ENCODE data around the gene ABCA4.

DNA sequence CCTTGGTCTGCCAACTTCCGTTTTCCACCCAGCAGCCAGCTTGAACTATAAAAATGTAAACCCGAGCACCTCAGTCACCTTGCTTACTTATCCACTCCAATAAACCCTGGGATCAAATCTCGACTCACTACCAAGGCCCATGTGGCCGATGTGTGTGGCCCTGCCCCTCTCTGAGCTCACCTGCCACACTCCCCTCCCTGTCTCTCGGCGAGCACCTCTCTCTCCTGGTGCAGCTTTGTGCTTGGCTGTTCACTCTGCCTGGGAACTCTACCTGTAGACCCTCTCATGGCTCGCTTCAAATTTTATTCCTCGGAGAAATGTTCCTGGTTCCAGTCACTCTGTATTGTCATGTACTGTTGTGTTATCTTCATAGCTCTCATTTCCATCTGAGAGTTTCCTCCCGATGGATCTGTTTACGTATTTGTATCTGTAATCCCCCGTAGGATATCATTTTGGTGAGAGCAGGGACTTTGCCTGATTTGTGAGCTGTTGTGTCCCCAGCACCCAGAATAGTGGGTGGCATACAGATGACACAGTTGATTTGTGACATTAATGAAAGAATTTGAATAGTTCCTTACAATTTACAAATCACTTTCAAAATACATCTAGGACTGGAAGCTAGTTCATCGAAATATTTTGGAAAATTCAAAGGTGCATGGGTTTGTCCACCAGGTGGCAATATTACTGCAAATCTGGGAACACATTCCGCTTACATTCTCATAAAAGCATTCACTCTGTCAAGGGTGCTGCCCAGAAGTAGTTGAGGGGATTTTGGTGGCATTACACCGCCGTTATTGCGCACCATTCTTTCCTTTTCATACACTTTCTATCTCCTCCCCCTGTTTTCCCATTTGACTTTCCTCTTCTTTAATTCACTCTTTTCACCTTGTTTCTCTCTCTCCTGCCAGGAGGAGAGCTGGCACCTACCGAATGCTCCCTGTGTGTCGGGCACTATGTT is 95.3 kb downstream of the ABCA4 start:
- TF ChIP-seq, protein P1, sequence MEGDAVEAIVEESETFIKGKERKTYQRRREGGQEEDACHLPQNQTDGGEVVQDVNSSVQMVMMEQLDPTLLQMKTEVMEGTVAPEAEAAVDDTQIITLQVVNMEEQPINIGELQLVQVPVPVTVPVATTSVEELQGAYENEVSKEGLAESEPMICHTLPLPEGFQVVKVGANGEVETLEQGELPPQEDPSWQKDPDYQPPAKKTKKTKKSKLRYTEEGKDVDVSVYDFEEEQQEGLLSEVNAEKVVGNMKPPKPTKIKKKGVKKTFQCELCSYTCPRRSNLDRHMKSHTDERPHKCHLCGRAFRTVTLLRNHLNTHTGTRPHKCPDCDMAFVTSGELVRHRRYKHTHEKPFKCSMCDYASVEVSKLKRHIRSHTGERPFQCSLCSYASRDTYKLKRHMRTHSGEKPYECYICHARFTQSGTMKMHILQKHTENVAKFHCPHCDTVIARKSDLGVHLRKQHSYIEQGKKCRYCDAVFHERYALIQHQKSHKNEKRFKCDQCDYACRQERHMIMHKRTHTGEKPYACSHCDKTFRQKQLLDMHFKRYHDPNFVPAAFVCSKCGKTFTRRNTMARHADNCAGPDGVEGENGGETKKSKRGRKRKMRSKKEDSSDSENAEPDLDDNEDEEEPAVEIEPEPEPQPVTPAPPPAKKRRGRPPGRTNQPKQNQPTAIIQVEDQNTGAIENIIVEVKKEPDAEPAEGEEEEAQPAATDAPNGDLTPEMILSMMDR (IDR thresholded peaks at IDR 0.05 in 2 of 3, conservative IDR thresholded peaks at IDR 0.05 in 1 of 3; ENCODE audit: borderline replicate concordance in 1 of 3, insufficient read depth in 1 of 3, low read depth in 2 of 3, low read length in 2 of 3), result peak; percentile 66 to 94 (median 84)
- TF ChIP-seq POLR2AphosphoS5 (IDR thresholded peaks at IDR 0.05; ENCODE audit: low read depth, low read length), result no peak
- TF ChIP-seq, protein P2, sequence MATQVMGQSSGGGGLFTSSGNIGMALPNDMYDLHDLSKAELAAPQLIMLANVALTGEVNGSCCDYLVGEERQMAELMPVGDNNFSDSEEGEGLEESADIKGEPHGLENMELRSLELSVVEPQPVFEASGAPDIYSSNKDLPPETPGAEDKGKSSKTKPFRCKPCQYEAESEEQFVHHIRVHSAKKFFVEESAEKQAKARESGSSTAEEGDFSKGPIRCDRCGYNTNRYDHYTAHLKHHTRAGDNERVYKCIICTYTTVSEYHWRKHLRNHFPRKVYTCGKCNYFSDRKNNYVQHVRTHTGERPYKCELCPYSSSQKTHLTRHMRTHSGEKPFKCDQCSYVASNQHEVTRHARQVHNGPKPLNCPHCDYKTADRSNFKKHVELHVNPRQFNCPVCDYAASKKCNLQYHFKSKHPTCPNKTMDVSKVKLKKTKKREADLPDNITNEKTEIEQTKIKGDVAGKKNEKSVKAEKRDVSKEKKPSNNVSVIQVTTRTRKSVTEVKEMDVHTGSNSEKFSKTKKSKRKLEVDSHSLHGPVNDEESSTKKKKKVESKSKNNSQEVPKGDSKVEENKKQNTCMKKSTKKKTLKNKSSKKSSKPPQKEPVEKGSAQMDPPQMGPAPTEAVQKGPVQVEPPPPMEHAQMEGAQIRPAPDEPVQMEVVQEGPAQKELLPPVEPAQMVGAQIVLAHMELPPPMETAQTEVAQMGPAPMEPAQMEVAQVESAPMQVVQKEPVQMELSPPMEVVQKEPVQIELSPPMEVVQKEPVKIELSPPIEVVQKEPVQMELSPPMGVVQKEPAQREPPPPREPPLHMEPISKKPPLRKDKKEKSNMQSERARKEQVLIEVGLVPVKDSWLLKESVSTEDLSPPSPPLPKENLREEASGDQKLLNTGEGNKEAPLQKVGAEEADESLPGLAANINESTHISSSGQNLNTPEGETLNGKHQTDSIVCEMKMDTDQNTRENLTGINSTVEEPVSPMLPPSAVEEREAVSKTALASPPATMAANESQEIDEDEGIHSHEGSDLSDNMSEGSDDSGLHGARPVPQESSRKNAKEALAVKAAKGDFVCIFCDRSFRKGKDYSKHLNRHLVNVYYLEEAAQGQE (IDR thresholded peaks at IDR 0.05; ENCODE audit: low read depth), result no peak
- TF ChIP-seq RAD21 (IDR thresholded peaks at IDR 0.05; ENCODE audit: low read depth), result peak; percentile 84
- no peak for TF ChIP-seq ZNF274 (IDR thresholded peaks at IDR 0.05; ENCODE audit: low read depth, low read length)
- TF ChIP-seq JUND (IDR thresholded peaks at IDR 0.05), result no peak
- TF ChIP-seq EZH2phosphoT487 (IDR thresholded peaks at IDR 0.05; ENCODE audit: borderline replicate concordance), result no peak
- TF ChIP-seq FOSL1 (IDR thresholded peaks at IDR 0.05; ENCODE audit: low read depth), result no peak
- TF ChIP-seq, protein P3, sequence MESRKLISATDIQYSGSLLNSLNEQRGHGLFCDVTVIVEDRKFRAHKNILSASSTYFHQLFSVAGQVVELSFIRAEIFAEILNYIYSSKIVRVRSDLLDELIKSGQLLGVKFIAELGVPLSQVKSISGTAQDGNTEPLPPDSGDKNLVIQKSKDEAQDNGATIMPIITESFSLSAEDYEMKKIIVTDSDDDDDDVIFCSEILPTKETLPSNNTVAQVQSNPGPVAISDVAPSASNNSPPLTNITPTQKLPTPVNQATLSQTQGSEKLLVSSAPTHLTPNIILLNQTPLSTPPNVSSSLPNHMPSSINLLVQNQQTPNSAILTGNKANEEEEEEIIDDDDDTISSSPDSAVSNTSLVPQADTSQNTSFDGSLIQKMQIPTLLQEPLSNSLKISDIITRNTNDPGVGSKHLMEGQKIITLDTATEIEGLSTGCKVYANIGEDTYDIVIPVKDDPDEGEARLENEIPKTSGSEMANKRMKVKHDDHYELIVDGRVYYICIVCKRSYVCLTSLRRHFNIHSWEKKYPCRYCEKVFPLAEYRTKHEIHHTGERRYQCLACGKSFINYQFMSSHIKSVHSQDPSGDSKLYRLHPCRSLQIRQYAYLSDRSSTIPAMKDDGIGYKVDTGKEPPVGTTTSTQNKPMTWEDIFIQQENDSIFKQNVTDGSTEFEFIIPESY (IDR thresholded peaks at IDR 0.05; ENCODE audit: extremely low read depth, insufficient replicate concordance, low read length), result no peak
- TF ChIP-seq POLR2A (IDR thresholded peaks at IDR 0.05; ENCODE audit: borderline replicate concordance, extremely low read depth, insufficient read depth, insufficient read length), result no peak
- TF ChIP-seq EZH2 (IDR thresholded peaks at IDR 0.05), result no peak
- no peak for TF ChIP-seq YY1 (IDR thresholded peaks at IDR 0.05; ENCODE audit: extremely low read depth, insufficient replicate concordance, low read depth, low read length)
